ENCODE measurements around the gene PPP4R2.
A peak's percentile ranks its signal among the peaks of the same experiment; 100 is the strongest.
"Not testable (repeated sequence)": the region's sequence is repeated elsewhere in the genome, so short reads cannot be mapped to it uniquely, and the experiment has no call there.

PPP4R2 gene

DNA sequence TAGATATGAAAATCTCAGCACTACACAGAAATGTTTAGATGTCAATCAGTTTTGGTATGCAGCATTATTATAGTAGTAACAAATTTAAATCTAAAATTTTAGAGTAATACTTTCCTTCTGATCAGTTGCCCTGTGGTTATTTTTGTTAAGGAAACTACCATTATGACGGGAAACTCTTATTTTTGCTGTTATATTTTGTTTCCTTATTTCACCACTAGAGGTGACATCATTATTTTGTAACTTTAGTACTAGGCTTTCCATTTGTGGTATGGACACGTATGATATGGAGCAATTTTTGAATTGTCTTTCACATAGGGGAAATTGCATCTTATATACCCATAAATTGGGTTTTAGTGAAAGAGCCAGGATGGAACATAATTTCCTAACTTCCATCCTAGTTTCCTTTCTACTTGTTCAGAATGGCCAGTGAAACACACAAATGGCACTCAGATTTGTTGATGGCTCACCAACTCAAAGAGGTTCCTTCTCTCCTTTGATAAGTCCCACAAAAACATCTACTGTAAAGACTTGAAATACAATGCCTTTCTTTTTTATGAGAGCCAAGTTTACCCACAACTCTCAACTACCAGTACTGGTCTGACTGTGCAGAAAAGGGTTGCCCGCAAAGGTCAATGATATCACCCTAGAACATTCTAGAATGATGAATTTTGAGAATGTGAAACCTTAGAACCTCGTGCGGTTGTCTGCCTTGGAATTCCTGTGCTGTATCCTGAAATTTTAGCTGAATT is 19.4 kb upstream of the PPP4R2 start:
- no peak for DNase-seq (ENCODE audit: low read depth)

GRCh38 chr3:72982609-72983366 is 13.8 kb upstream of the PPP4R2 start:
- DNase-seq (ENCODE audit: low read depth): no peak

GRCh38 chr3:72985576-72985975 is 11.0 kb upstream of the PPP4R2 start:
- no peak for DNase-seq (ENCODE audit: low read depth)

- no peak for DNase-seq (ENCODE audit: low read depth)
Observed at GRCh38 chr3:72990701-72991395, 5.8 kb upstream of the PPP4R2 start.

GRCh38 chr3:72991522-72991921 is 5.1 kb upstream of the PPP4R2 start:
- no peak for DNase-seq (ENCODE audit: low read depth)

DNA sequence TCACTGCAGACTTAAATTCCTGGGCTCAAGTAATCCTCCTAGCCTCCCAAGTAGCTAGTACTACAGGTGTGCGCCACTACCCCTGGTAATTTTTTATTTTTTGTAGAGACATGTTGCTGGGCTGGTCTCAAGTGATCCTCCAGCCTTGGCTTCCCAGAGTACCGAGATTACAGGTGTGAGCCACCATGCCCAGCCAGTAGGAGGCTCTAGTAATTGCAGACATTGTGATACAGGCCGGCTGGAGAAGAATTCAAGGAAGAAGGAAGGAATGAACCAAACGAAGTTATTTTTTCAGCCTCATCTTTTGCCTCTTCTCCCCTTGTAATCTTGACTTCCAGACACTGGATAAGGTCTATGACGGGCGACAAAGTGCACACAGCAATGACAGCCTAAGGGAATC is 3.2 kb upstream of the PPP4R2 start:
- no peak for DNase-seq (ENCODE audit: low read depth)

- DNase-seq (ENCODE audit: low read depth): no peak
Observed at GRCh38 chr3:72995337-72995736, 1.3 kb upstream of the PPP4R2 start.

GRCh38 chr3:72996121-72996472 is 514 bp upstream of the PPP4R2 start:
- no peak for DNase-seq (ENCODE audit: low read depth)

- peak; percentile 11 for DNase-seq (ENCODE audit: low read depth)
Observed at GRCh38 chr3:72997421-72997961, 880 bp downstream of the PPP4R2 start.

GRCh38 chr3:72998466-72998865 is 1.9 kb downstream of the PPP4R2 start:
- DNase-seq (ENCODE audit: low read depth): no peak

DNA sequence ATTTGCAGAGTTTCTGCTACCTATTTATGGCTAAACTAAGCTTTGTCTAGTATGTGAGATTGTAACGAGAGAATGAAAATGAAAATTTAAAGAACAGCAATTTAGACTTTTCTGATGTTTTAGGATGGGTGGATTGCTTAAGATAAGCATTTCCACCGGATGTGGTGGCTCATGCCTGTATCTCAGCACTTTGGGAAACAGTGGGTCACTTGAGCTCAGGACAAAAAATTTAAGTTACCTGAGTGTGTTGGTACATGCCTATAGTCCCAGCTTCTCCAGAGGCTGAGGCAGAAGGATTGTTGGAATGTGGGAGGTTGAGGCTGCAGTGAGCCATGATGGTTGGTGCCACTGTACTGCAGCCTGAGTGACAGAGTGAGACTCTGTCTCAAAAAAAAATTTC is 3.3 kb downstream of the PPP4R2 start:
- no peak for DNase-seq (ENCODE audit: low read depth)

- not testable (repeated sequence) for DNase-seq (ENCODE audit: low read depth)
Observed at GRCh38 chr3:73003050-73003449, 6.4 kb downstream of the PPP4R2 start.

GRCh38 chr3:73004316-73004715 is 7.7 kb downstream of the PPP4R2 start:
- DNase-seq (ENCODE audit: low read depth): no peak

DNA sequence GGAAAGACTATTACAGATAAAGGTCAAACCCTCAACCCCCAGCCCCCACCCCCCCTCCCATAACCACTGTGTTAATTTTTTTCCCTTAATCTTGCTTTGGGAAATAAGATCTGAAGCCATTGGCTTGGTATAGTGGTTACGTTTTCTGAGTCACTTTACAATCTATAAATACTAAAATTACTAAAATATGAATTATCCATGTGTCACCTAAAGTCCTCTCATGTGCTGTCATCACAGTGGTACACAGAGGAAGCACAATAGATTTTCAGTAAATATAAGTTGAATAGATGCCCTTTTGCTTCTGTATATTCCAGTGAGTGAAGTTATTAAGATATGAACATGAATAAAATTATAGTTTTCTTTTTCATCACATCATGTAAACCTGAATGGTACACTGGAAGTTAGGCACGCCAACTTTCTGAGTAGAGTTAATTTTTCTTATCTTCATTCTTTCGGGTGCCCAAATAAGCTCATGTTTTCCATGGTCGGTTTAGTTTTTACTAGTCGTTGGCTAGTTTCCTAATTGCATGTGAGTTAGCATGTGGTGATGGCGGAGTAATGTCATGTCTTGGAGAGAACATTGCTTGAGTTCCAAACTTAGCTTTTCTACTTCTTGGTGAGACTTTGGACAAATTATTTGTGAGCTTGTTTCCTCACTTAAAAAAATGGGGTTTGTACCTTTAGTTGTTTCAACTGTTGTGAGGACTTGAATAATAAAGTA is 11.5 kb downstream of the PPP4R2 start:
- DNase-seq (ENCODE audit: low read depth): no peak

DNA sequence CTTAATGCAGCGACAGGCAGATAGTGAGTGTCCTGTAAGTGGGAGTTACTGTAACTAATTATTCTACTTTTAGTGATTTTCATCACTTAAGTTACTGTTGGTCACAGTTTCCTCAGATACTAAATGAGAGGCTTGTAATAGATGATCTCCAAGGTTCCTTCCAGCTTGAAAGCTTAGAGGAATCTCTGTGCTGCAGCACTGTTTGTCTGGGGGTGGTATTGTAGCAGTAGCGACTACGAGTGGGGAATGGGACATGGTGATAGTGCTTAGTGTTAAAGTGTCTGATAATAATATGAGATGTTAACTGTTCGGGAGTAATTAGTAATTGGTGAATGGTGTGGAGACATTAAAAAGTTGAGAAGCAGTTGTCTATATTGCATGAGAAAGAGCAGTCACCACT is 12.4 kb downstream of the PPP4R2 start:
- no peak for DNase-seq (ENCODE audit: low read depth)

DNA sequence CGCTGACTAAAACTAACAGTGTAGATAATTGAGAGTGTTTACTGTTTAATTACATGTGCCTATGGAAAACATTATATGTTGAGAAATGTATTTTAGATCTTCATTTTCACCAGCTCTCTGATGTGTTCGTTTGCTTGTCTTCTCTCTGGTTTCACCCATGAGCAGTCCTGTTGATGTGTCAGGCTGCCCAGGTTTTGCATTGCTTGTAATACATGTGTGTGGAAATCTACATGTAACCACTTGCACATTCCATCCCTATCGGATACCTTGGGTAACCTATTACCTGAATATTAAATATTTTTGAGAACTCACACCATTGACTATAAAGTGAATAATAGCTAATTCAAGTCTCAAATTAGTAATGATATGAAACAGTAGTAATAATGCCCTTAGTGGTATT is 13.1 kb downstream of the PPP4R2 start:
- DNase-seq (ENCODE audit: low read depth): no peak

GRCh38 chr3:73010158-73010557 is 13.5 kb downstream of the PPP4R2 start:
- DNase-seq (ENCODE audit: low read depth): no peak

DNA sequence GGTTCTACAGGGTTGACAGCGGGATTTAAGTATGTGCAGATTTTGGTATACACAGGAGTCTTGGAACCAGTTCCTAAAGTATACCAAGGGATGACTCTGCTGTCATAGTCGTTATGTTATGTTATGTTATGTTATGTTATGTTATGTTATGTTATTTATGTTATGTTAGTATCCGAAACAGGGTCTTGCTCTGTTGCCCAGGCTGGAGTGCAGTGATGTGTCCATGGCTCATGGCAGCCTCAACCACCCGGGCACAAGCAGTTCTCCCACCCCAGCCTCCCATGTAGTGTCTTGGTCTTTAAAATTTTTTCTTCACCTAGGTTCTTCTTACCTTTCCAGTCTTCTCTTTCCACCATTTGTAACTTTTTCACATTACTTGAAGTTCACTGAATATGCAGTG is 21.7 kb downstream of the PPP4R2 start:
- DNase-seq (ENCODE audit: low read depth): no peak

DNA sequence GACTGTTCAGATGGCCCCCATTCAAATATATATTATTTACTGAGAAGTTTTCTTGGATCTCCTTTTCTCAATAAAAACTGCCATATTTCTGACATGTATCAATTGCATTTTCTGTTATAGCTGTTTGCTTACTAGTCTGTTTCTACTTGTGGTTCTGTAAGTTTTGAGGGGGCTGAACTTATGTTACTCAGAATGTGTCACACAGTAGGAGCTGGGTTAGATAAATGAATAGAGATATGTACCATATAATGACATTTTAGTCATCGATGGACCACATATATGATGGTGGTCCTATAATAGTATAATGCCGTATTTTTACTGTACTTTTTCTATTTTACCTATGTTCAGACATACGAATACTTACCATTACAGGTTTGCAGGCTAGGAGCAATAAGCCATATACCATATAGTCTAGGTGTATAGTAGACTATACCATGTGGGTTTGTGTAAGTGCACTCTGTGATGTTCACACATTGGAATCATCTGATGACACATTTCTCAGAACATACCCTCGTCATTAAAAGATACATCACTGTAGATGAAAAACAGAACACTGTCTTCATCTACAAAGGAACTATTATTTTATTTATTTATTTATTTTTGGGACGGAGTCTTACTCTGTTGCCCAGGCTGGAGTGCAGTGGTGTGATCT is 22.3 kb downstream of the PPP4R2 start:
- no peak for DNase-seq (ENCODE audit: low read depth)

GRCh38 chr3:73021301-73021835 is 24.8 kb downstream of the PPP4R2 start:
- DNase-seq (ENCODE audit: low read depth): no peak

DNA sequence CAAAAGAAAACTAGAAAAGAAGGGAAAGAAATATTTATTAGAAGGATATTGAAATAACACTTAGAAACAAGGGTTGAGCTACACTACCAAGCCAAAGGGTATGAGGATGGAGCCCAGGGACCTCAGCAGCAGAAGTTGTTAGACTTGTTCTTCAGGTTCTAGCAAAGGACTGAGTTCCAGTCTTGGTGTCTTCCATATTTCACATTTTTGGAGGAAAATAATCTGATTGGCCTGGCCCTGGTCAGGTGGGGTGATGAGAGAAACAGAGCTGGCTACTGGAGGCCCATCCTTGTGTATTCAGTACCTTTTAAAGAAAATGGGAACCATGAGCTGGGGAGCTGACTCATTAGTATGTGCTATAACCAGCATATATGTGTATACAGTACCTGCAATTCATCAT is 28.2 kb downstream of the PPP4R2 start:
- no peak for DNase-seq (ENCODE audit: low read depth)
